Activated naive CD8-positive, alpha-beta T cell treated with anti-CD3 and anti-CD28 coated beads, Interleukin-2, amount 50 U/mL, for 24 hours (primary cell): Measurements from ENCODE around the gene GADD45A.
A peak's percentile ranks its signal among the peaks of the same experiment; 100 is the strongest.

ENCODE experiments used
- ATAC-seq: fragments of 150-1000 bp; cut with Tn5 transposase; one replicate; pipeline ENCODE4 v1.10.0; 2021
- DNase-seq: peaks from one replicate; pipeline ENCODE4 v3.0.0; 2021
- H3K27ac Mint-ChIP-seq: one replicate; pipeline ENCODE4 v1.8.0; 2021; ENCODE audit warnings: mild to moderate bottlenecking, mixed read lengths
- H3K27me3 Mint-ChIP-seq: one replicate; pipeline ENCODE4 v1.8.0; 2021; ENCODE audit warnings: mixed read lengths
- H3K36me3 Mint-ChIP-seq: one replicate; pipeline ENCODE4 v1.8.0; 2021; ENCODE audit warnings: low read depth, mixed read lengths
- H3K4me1 Mint-ChIP-seq: one replicate; pipeline ENCODE4 v1.8.0; 2021; ENCODE audit warnings: mixed read lengths
- H3K4me3 Mint-ChIP-seq: one replicate; pipeline ENCODE4 v1.8.0; 2021; ENCODE audit warnings: mild to moderate bottlenecking, moderate library complexity, mixed read lengths
- H3K9me3 Mint-ChIP-seq: one replicate; pipeline ENCODE4 v1.8.0; 2021; ENCODE audit warnings: mixed read lengths

The GADD45A gene

GRCh38 chr1:67677930-67678329 is 7.1 kb upstream of the GADD45A start:
- Mint-ChIP-seq H3K4me1 (peaks cover 30% of the 10 kb centered on the region), H3K36me3 (no peaks in the 10 kb centered on the region), H3K27ac (no peak overlapping the region), H3K9me3 (no peaks in the 10 kb centered on the region), H3K27me3 (peaks cover 4% of the 10 kb centered on the region), H3K4me3 (no peak overlapping the region)
- no peak for ATAC-seq
- DNase-seq, result no peak

DNA sequence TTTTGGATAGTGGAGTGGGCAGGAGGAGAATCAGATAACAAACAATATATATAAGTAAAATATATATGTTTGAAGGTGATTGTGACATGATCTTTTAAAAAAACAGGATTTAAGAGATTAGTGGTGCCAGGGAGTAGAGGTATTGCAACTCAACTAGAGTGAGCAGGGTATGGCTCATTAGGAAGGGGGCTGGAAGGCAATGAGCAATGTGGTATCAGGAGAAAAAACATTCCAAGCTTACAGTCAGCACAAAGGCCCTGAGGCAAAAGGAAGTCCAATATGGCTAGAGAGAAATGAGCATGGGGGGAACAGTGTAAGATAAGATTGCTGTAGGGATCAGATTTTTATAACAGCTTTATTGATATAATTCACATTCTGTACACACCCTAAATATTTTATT is 5.3 kb upstream of the GADD45A start:
- Mint-ChIP-seq H3K36me3 (no peaks in the 10 kb centered on the region), H3K4me1 (peaks cover 39% of the 10 kb centered on the region), H3K4me3 (no peak overlapping the region), H3K27me3 (peaks cover 2% of the 10 kb centered on the region), H3K27ac (no peak overlapping the region), H3K9me3 (no peaks in the 10 kb centered on the region)
- ATAC-seq, result no peak
- no peak for DNase-seq

DNA sequence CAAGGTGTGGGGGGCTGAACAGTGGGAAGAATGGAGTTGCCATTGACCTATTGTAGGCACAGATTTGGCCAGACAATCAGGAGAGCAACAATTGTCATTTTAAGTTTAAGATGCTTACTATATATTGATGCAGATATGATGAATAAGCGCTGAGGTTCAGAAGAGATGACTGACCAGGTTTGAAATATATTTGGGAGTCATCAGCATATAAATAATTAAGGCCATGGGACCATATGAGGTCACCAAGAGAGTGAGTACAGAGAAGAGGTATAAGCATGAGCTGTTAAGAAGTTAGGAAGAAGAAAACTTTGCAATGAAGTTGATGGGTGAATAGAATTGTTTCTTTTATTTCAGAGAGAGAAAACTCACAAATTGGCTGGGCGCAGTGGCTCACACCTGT is 4.5 kb upstream of the GADD45A start:
- no peak for DNase-seq

DNA sequence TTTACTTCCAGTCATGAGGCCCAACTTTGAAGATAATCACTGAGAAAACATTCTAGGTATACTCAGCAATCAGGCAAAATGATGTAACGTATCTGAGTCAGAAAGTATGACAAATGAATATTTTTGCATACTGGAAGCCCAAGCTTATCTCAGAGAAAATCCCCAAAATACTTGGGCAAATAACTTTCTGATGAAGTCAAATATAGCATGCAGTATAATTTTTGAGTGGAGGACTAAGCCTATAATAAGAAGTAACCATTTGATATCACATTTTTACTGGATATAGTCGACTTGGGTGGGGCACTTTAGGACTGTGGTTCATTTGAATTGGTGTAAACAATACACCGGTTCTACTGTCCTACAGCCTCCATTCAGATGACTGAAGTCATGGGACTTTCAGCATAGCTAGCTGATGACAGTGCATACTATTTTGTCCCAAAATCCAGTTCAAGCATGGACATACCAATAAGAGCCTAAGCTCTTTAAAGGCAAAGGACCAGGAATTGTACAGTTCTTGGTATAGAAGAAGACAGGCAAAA is 2.3 kb upstream of the GADD45A start:
- Mint-ChIP-seq H3K27ac (peak overlapping the region; percentile 29), H3K27me3 (no peaks in the 10 kb centered on the region), H3K4me1 (peaks cover 41% of the 10 kb centered on the region), H3K4me3 (no peak overlapping the region), H3K36me3 (peaks cover 13% of the 10 kb centered on the region), H3K9me3 (no peaks in the 10 kb centered on the region)
- ATAC-seq (no peak), DNase-seq (no peak)

More for the DNA sequence above, 4.5 kb upstream of the GADD45A start:
- Mint-ChIP-seq H3K4me3 (no peak overlapping the region), H3K4me1 (peaks cover 35% of the 10 kb centered on the region), H3K36me3 (peaks cover 2% of the 10 kb centered on the region), H3K9me3 (no peaks in the 10 kb centered on the region), H3K27me3 (peaks cover 2% of the 10 kb centered on the region), H3K27ac (no peak overlapping the region)
- no peak for ATAC-seq

- DNase-seq, result no peak
- Mint-ChIP-seq H3K36me3 (peaks cover 17% of the 10 kb centered on the region), H3K27ac (peak overlapping the region; percentile 95), H3K27me3 (no peaks in the 10 kb centered on the region), H3K4me1 (peaks cover 44% of the 10 kb centered on the region), H3K9me3 (no peaks in the 10 kb centered on the region), H3K4me3 (peak overlapping the region; percentile 92)
- no peak for ATAC-seq
Observed at GRCh38 chr1:67683316-67683715, 1.7 kb upstream of the GADD45A start.

GRCh38 chr1:67683766-67684525 is 1.1 kb upstream of the GADD45A start:
- peak overlapping the region; percentile 92 for H3K4me3 Mint-ChIP-seq
- H3K36me3 Mint-ChIP-seq, result peaks cover 21% of the 10 kb centered on the region
- peak; percentile 59 for DNase-seq
- no peaks in the 10 kb centered on the region for H3K9me3 Mint-ChIP-seq
- peak overlapping the region; percentile 95 for H3K27ac Mint-ChIP-seq
- no peaks in the 10 kb centered on the region for H3K27me3 Mint-ChIP-seq
- peak; percentile 41 for ATAC-seq
- H3K4me1 Mint-ChIP-seq, result peaks cover 48% of the 10 kb centered on the region

DNA sequence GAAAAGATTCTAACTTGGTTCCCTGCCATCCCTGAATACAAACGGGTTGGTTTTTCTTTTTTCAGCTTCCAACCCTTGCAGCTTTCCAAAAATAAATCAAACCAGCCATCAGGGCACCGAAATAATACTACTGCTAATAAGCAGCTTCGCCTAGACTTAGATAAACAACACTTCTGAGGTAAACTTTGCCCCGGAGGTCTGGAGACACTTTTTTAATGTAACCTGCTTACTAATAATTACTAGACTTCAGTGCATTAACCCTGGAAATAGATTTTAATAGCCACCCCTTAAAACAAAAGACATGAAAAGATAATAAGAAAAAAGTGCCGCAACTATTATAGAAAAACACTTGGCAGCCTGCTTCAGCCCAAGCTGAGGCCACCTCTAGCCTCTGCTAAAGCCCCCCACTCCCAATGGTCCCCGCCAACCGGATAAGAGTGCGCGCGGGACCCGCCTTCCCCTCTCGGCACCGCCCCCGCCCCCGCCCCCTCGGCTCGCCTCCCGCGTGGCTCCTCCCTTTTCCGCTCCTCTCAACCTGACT is 405 bp upstream of the GADD45A start:
- H3K9me3 Mint-ChIP-seq, result no peaks in the 10 kb centered on the region
- peaks cover 23% of the 10 kb centered on the region for H3K36me3 Mint-ChIP-seq
- no peaks in the 10 kb centered on the region for H3K27me3 Mint-ChIP-seq
- H3K27ac Mint-ChIP-seq, result peak overlapping the region; percentile 95
- peaks cover 48% of the 10 kb centered on the region for H3K4me1 Mint-ChIP-seq
- DNase-seq, result no peak
- no peak for ATAC-seq
- peak overlapping the region; percentile 92 for H3K4me3 Mint-ChIP-seq

DNA sequence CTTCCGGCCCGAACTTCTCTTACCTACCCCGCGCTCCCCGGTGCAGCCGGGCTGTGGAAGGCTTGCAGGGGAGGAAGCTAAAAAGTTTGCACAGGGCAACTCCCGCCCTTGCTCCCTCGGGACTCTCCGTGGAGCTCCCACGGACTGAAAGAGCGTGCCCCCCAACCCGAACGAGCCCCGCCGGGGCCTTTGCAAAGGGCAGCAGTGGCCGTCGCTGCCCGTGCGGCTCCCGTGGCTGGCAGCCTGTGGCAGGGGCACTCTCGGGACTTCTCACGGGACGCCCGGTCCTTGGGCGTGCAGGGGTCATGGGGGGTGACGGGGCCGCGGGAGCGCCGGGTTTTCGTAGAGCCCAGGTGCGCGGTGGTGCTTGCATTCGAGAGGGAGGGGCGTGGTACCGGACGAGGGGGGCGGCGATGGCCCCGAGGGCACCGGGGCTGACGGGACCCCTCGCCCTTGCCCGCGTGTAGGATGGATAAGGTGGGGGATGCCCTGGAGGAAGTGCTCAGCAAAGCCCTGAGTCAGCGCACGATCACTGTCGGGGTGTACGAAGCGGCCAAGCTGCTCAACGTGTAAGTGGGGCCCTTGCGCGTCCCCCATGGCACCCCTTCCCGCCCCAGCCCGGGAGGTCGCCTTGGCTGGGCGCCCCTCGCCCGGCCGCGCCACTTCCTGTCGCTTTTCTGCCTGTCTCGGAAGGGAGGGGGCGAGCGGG is 711 bp downstream of the GADD45A start:
- no peaks in the 10 kb centered on the region for H3K27me3 Mint-ChIP-seq
- H3K36me3 Mint-ChIP-seq, result peaks cover 23% of the 10 kb centered on the region
- H3K27ac Mint-ChIP-seq, result peak overlapping the region; percentile 95
- H3K9me3 Mint-ChIP-seq, result no peaks in the 10 kb centered on the region
- no peak for ATAC-seq
- DNase-seq, result peak; percentile 57
- H3K4me3 Mint-ChIP-seq, result peak overlapping the region; percentile 92
- peaks cover 48% of the 10 kb centered on the region for H3K4me1 Mint-ChIP-seq

GRCh38 chr1:67686267-67687197 is 1.5 kb downstream of the GADD45A start:
- Mint-ChIP-seq H3K27ac (peak overlapping the region; percentile 95), H3K36me3 (peaks cover 23% of the 10 kb centered on the region), H3K4me1 (peaks cover 48% of the 10 kb centered on the region), H3K4me3 (peak overlapping the region; percentile 92), H3K27me3 (no peaks in the 10 kb centered on the region), H3K9me3 (no peaks in the 10 kb centered on the region)
- peak; percentile 60 for DNase-seq
- peak; percentile 55 for ATAC-seq

GRCh38 chr1:67687198-67687545 is 2.2 kb downstream of the GADD45A start:
- Mint-ChIP-seq H3K4me1 (peaks cover 45% of the 10 kb centered on the region), H3K27ac (peak overlapping the region; percentile 95), H3K4me3 (peak overlapping the region; percentile 92), H3K27me3 (no peaks in the 10 kb centered on the region), H3K9me3 (no peaks in the 10 kb centered on the region), H3K36me3 (peaks cover 23% of the 10 kb centered on the region)
- ATAC-seq (no peak), DNase-seq (no peak)

DNA sequence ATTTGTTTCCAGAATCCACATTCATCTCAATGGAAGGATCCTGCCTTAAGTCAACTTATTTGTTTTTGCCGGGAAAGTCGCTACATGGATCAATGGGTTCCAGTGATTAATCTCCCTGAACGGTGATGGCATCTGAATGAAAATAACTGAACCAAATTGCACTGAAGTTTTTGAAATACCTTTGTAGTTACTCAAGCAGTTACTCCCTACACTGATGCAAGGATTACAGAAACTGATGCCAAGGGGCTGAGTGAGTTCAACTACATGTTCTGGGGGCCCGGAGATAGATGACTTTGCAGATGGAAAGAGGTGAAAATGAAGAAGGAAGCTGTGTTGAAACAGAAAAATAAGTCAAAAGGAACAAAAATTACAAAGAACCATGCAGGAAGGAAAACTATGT is 2.6 kb downstream of the GADD45A start:
- H3K27ac Mint-ChIP-seq, result peak overlapping the region; percentile 13
- DNase-seq, result no peak

GRCh38 chr1:67688526-67689219 is 3.7 kb downstream of the GADD45A start:
- Mint-ChIP-seq H3K36me3 (peaks cover 23% of the 10 kb centered on the region), H3K27ac (no peak overlapping the region), H3K4me1 (peaks cover 32% of the 10 kb centered on the region), H3K27me3 (no peaks in the 10 kb centered on the region), H3K4me3 (no peak overlapping the region), H3K9me3 (no peaks in the 10 kb centered on the region)
- ATAC-seq (no peak), DNase-seq (no peak)

More for the DNA sequence above, 2.6 kb downstream of the GADD45A start:
- Mint-ChIP-seq H3K4me3 (peak overlapping the region; percentile 46), H3K9me3 (no peaks in the 10 kb centered on the region), H3K36me3 (peaks cover 23% of the 10 kb centered on the region), H3K4me1 (peaks cover 42% of the 10 kb centered on the region), H3K27me3 (no peaks in the 10 kb centered on the region)
- no peak for ATAC-seq

GRCh38 chr1:67689267-67690017 is 4.4 kb downstream of the GADD45A start:
- Mint-ChIP-seq H3K4me1 (peaks cover 24% of the 10 kb centered on the region), H3K27ac (no peak overlapping the region), H3K36me3 (peaks cover 23% of the 10 kb centered on the region), H3K4me3 (no peak overlapping the region), H3K9me3 (no peaks in the 10 kb centered on the region), H3K27me3 (no peaks in the 10 kb centered on the region)
- ATAC-seq (no peak), DNase-seq (no peak)
